GM12878 (cell line): Measurements from ENCODE around the gene MARVELD3. TPM values are rescaled to one million over a fixed set of nuclear protein-coding genes. Genes with fewer than 3 reads are reported as not detected.

Experiments
- ATAC-seq: fragments of 200-7000 bp; cut with Tn5 transposase; 3 replicates; pipeline ENCODE4 v1.9.1; 2020; ENCODE audit warnings: mild to moderate bottlenecking, moderate library complexity
- BruUV-seq: library from RNA; stranded (reverse); fragments of 400-500 nt; replicated peaks from 2 replicates; lab custom pipeline; 2021; lab: Mats Ljungman, UMichigan
- CTCF ChIA-PET: fragments of 300-600 bp; sonication (Branson Sonifier 250); formaldehyde crosslinking; extraction: SDS; loops from one replicate; lab custom pipeline; 2021; ENCODE audit warnings: inconsistent platforms; lab: Yijun Ruan, JAX
- POLR2A ChIA-PET: fragments of 350-600 bp; formaldehyde crosslinking; extraction: SDS; loops from one replicate; lab custom pipeline; 2021; ENCODE audit warnings: inconsistent platforms; lab: Charles Lee
- RAD21 ChIA-PET: fragments of 300-600 bp; sonication (Branson Sonifier 250); formaldehyde crosslinking; loops from one replicate; lab custom pipeline; 2023; ENCODE audit warnings: antibody characterized with exemption; ENCODE audit not compliant: unreplicated experiment; lab: Charles Lee
- SMC1A ChIA-PET: fragments of 300-600 bp; sonication (Branson Sonifier 250); formaldehyde crosslinking; loops from one replicate; lab custom pipeline; 2023; ENCODE audit not compliant: unreplicated experiment, uncharacterized antibody; lab: Charles Lee
- DNase-seq: peaks from one replicate; pipeline ENCODE4 v3.0.0-alpha.2; 2011; ENCODE audit warnings: low read depth, low spot score
- FAIRE-seq: peaks from 3 replicates; lab custom pipeline; 2011; peaks lifted over from hg19 to GRCh38; lab: Jason Lieb, UNC
- H2AFZ ChIP-seq: 2 replicates; pipeline ENCODE4 v1.6.0; 2011; ENCODE audit warnings: low read depth, low read length, control low read depth; ENCODE audit not compliant: control insufficient read depth
- H3K27ac ChIP-seq: 2 replicates; pipeline ENCODE4 v1.5.1; 2011; ENCODE audit warnings: control low read depth; ENCODE audit not compliant: control insufficient read depth, insufficient read depth
- H3K27me3 ChIP-seq, 2 experiments: replicated peaks in 1 of 2; 2 replicates each; pipeline versions ENCODE4 v1.6.0 to v1.6.1; 2011; ENCODE audit warnings: low read length in 1 of 2; ENCODE audit not compliant: control insufficient read depth in 2 of 2, insufficient read depth in 2 of 2
- H3K36me3 ChIP-seq, 2 experiments: 2 replicates each; pipeline ENCODE4 v1.5.1; 2011; ENCODE audit warnings: low read length in 1 of 2; ENCODE audit not compliant: control insufficient read depth in 2 of 2, insufficient read depth in 2 of 2
- H3K4me1 ChIP-seq: 2 replicates; pipeline ENCODE4 v1.6.1; 2011; ENCODE audit warnings: mild to moderate bottlenecking, low read length, moderate library complexity, mixed read lengths; ENCODE audit not compliant: control insufficient read depth, insufficient read depth
- H3K4me2 ChIP-seq: 2 replicates; pipeline ENCODE4 v1.6.0; 2011; ENCODE audit warnings: control low read depth; ENCODE audit not compliant: control insufficient read depth, insufficient read depth
- H3K4me3 ChIP-seq: fragments of 200-600 bp; sonication (generic); 2 replicates; pipeline ENCODE4 v1.5.1; 2016
- H3K79me2 ChIP-seq: 2 replicates; pipeline ENCODE4 v1.6.0; 2011; ENCODE audit warnings: low read length; ENCODE audit not compliant: control insufficient read depth, insufficient read depth
- H3K9ac ChIP-seq: 2 replicates; pipeline ENCODE4 v1.8.0; 2011; ENCODE audit warnings: low read length, control low read depth, mixed read lengths; ENCODE audit not compliant: control insufficient read depth, insufficient read depth
- H3K9me3 ChIP-seq: replicated peaks from 3 replicates; pipeline ENCODE4 v1.5.1; 2011; ENCODE audit warnings: mild to moderate bottlenecking, low read length; ENCODE audit not compliant: control insufficient read depth, insufficient read depth
- H4K20me1 ChIP-seq: 2 replicates; pipeline ENCODE4 v1.6.0; 2011; ENCODE audit not compliant: control insufficient read depth, insufficient read depth
- ASH2L ChIP-seq: fragments of 300-600, 200-600 bp; sonication (generic); IDR thresholded peaks from 2 replicates; pipeline ENCODE4 v1.6.1; 2017; ENCODE audit warnings: low read depth, mild to moderate bottlenecking, borderline replicate concordance
- CBFB ChIP-seq: IDR thresholded peaks from 2 replicates; pipeline ENCODE4 v1.6.1; 2016; ENCODE audit warnings: antibody characterized with exemption, low read depth
- CEBPB ChIP-seq, 2 experiments: fragments of 150-350 bp in 1 of 2; IDR thresholded peaks; 2 replicates each; pipeline ENCODE4 v1.6.1; 2012 to 2014; ENCODE audit warnings: low read depth in 2 of 2, low read length in 2 of 2, borderline replicate concordance in 1 of 2, inconsistent platforms in 1 of 2
- CREB1 ChIP-seq: IDR thresholded peaks from 2 replicates; pipeline ENCODE4 v1.6.1; 2012; ENCODE audit warnings: low read depth, mild to moderate bottlenecking, inconsistent platforms
- GATAD2B ChIP-seq: fragments of 450-650 bp; conservative IDR thresholded peaks from 2 replicates; pipeline ENCODE4 v1.6.1; 2017; ENCODE audit warnings: low read depth, mild to moderate bottlenecking, moderate library complexity
- MEF2A ChIP-seq: IDR thresholded peaks from 2 replicates; pipeline ENCODE4 v1.6.1; 2011; ENCODE audit warnings: low read depth, mild to moderate bottlenecking, low read length, moderate library complexity; ENCODE audit not compliant: insufficient read depth
- MTA2 ChIP-seq: fragments of 450-650 bp; IDR thresholded peaks from 2 replicates; pipeline ENCODE4 v1.6.1; 2016; ENCODE audit warnings: low read depth, mild to moderate bottlenecking, moderate library complexity
- NFIC ChIP-seq: IDR thresholded peaks from 2 replicates; pipeline ENCODE4 v1.6.1; 2012; ENCODE audit warnings: low read depth, mild to moderate bottlenecking, inconsistent platforms, low read length, moderate library complexity
- TCF7 ChIP-seq: IDR thresholded peaks from 2 replicates; pipeline ENCODE4 v1.6.1; 2014; ENCODE audit warnings: antibody characterized with exemption, borderline replicate concordance
- YBX1 ChIP-seq: fragments of 450-650 bp; IDR thresholded peaks from 2 replicates; pipeline ENCODE4 v1.6.1; 2016; ENCODE audit warnings: antibody characterized with exemption
- YY1 ChIP-seq: IDR thresholded peaks from 2 replicates; pipeline ENCODE4 v1.6.1; 2011; ENCODE audit warnings: low read depth, mild to moderate bottlenecking, low read length
- ZBTB40 ChIP-seq: fragments of 450-650 bp; IDR thresholded peaks from 2 replicates; pipeline ENCODE4 v1.6.1; 2016; ENCODE audit warnings: mild to moderate bottlenecking, moderate library complexity, borderline replicate concordance
- WGBS: methylation state at CpG from one replicate; pipeline ENCODE4 v1.1.6; 2016; ENCODE audit warnings: low lambda C conversion rate; ENCODE audit not compliant: insufficient replicate concordance, insufficient coverage; ENCODE audit errors: missing lambda C conversion rate; 5-methylcytosine and 5-hydroxymethylcytosine counted together
- in situ Hi-C: fragments of 300-500 bp; cut with MboI; formaldehyde crosslinking; loops from 9 replicates; pipeline ENCODE4 v1.14.3; 2018; ENCODE audit warnings: mixed read lengths
- intact Hi-C: fragments of 100-400 bp; cut with micrococcal nuclease; formaldehyde crosslinking; loops from one replicate; pipeline ENCODE4 v1.14.2; 2022; ENCODE audit not compliant: unreplicated experiment
- polyA plus RNA-seq, 11 experiments: library from polyadenylated mRNA; depleted of rRNA in 4 of 11; unstranded in 6 of 11; stranded (reverse) in 5 of 11; fragments of >200 nt; fragmentation: Nextera tagmentation in 4 of 11; fragmentation: Illumina TruSeq in 1 of 11; extraction: Ambion mirVana in 4 of 11; extraction: Trizol in 1 of 11; gene quantifications; 1 replicate in 1 of 11; 2 replicates in 10 of 11; pipeline versions ENCODE4 v1.2.1 to v1.2.3, GENCODE V29; 2011 to 2016; ENCODE audit warnings: inconsistent platforms in 2 of 11, missing spikeins in 2 of 11, low read depth in 1 of 11
- total RNA-seq, 4 experiments: library from RNA; depleted of rRNA in 3 of 4; stranded (reverse); fragments of >200 nt in 3 of 4; fragmentation: Illumina TruSeq in 1 of 4; extraction: Trizol in 1 of 4; gene quantifications; 2 replicates each; pipeline versions ENCODE4 v1.2.1 to v1.2.3, GENCODE V29; 2013 to 2021
- TF ChIP-seq, protein P1 (sequence below): IDR thresholded peaks from 2 replicates; pipeline ENCODE4 v1.6.1; 2012; ENCODE audit warnings: mild to moderate bottlenecking, low read depth, low read length
- TF ChIP-seq, protein P2 (sequence below): fragments of 450-650 bp; IDR thresholded peaks from 2 replicates; pipeline ENCODE4 v1.6.1; 2017; ENCODE audit warnings: low read depth, mild to moderate bottlenecking, moderate library complexity

Gene MARVELD3
- total and polyA plus RNA-seq, 10 of the 15 experiments (the other 5 are each of a cell fraction or from before 2014, with no cell fraction given) = 0.03 to 0.18 (median 0.09) TPM; not detected in 4

DNA sequence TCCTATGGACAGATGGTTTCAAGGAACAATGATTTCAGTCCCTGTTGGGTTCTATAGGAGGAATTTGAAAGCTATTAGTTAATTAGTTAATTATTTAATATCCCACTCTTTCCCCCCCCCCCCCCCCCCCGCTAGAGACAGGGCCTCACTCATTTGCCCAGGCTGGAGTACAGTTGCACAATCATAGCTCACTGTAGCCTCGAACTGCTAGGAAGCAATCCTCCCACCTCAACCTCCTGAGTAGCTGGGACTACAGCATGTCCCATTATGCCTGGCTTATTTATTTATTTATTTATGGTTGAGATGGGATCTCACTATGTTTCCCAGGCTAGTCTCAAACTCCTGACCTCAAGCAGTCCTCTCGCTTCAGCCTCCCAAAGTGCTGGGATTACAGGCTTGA lies 34.1 kb upstream of the MARVELD3 start:
- FAIRE-seq = no peak
- Histone ChIP-seq H3K9ac (no peak overlapping the region), H4K20me1 (no peaks in the 10 kb centered on the region), H3K4me3 (no peak overlapping the region), H3K27me3 (no peaks in the 10 kb centered on the region), H2AFZ (no peak overlapping the region), H3K4me1 (no peaks in the 10 kb centered on the region), H3K27ac (no peak overlapping the region), H3K4me2 (no peak overlapping the region), H3K9me3 (no peaks in the 10 kb centered on the region), H3K36me3 (no peaks in the 10 kb centered on the region), H3K79me2 (no peaks in the 10 kb centered on the region)
- in situ Hi-C loops = no loop called here
- 25% methylated on average over 2 of the region's 3 CpGs for WGBS
- ChIA-PET SMC1A (interaction anchor here (0.9 to 1.6 kb wide), 3 partner anchors 10 to 19 kb away, joined by 3 to 5 read pairs (median 4); no protein-coding TSS in a partner anchor), RAD21 (no interaction called here), POLR2A (no interaction called here), CTCF (interaction anchor here (1.4 to 3.5 kb wide), 4 partner anchors 16 to 54 kb away, joined by 3 to 12 read pairs (median 8); no protein-coding TSS in a partner anchor)
- DNase-seq = no peak
- intact Hi-C loops = no loop called here
- no peak for ATAC-seq
- BruUV-seq = no TSS peak
- no peak for TF ChIP-seq GATAD2B
- TF ChIP-seq, protein P1, sequence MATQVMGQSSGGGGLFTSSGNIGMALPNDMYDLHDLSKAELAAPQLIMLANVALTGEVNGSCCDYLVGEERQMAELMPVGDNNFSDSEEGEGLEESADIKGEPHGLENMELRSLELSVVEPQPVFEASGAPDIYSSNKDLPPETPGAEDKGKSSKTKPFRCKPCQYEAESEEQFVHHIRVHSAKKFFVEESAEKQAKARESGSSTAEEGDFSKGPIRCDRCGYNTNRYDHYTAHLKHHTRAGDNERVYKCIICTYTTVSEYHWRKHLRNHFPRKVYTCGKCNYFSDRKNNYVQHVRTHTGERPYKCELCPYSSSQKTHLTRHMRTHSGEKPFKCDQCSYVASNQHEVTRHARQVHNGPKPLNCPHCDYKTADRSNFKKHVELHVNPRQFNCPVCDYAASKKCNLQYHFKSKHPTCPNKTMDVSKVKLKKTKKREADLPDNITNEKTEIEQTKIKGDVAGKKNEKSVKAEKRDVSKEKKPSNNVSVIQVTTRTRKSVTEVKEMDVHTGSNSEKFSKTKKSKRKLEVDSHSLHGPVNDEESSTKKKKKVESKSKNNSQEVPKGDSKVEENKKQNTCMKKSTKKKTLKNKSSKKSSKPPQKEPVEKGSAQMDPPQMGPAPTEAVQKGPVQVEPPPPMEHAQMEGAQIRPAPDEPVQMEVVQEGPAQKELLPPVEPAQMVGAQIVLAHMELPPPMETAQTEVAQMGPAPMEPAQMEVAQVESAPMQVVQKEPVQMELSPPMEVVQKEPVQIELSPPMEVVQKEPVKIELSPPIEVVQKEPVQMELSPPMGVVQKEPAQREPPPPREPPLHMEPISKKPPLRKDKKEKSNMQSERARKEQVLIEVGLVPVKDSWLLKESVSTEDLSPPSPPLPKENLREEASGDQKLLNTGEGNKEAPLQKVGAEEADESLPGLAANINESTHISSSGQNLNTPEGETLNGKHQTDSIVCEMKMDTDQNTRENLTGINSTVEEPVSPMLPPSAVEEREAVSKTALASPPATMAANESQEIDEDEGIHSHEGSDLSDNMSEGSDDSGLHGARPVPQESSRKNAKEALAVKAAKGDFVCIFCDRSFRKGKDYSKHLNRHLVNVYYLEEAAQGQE = no peak
- no peak for TF ChIP-seq YBX1
- no peak for TF ChIP-seq CREB1
- TF ChIP-seq CBFB = no peak
- TF ChIP-seq, protein P2, sequence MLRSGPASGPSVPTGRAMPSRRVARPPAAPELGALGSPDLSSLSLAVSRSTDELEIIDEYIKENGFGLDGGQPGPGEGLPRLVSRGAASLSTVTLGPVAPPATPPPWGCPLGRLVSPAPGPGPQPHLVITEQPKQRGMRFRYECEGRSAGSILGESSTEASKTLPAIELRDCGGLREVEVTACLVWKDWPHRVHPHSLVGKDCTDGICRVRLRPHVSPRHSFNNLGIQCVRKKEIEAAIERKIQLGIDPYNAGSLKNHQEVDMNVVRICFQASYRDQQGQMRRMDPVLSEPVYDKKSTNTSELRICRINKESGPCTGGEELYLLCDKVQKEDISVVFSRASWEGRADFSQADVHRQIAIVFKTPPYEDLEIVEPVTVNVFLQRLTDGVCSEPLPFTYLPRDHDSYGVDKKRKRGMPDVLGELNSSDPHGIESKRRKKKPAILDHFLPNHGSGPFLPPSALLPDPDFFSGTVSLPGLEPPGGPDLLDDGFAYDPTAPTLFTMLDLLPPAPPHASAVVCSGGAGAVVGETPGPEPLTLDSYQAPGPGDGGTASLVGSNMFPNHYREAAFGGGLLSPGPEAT = no peak
- TF ChIP-seq YY1 = no peak
- no peak for TF ChIP-seq CEBPB (IDR thresholded peaks at IDR 0.05; ENCODE audit: borderline replicate concordance in 1 of 2, low read depth in 2 of 2, low read length in 2 of 2)
- no peak for TF ChIP-seq MTA2
- TF ChIP-seq MEF2A = no peak
- no peak for TF ChIP-seq ASH2L
- no peak for TF ChIP-seq ZBTB40
- TF ChIP-seq TCF7 = no peak
- TF ChIP-seq NFIC = no peak
